K562 (cell line): ENCODE measurements around the gene SLC34A1. TPM values are rescaled to one million over a fixed set of nuclear protein-coding genes. Genes with fewer than 3 reads are reported as not detected.

Experiments
- CBX8 ChIP-seq: fragments of 200-600 bp; sonication (generic); IDR thresholded peaks from 2 replicates; pipeline ENCODE4 v1.6.1; 2012; ENCODE audit warnings: borderline replicate concordance, mixed run types, low read depth, mild to moderate bottlenecking, moderate library complexity, mixed read lengths, low read length, control low read depth, inconsistent platforms; ENCODE audit not compliant: poor library complexity, severe bottlenecking; ENCODE audit errors: extremely low read depth
- CEBPG ChIP-seq, 3 experiments: fragments of 200-800 bp in 1 of 3; sonication (Bioruptor generic) in 1 of 3; sonication (generic) in 1 of 3; formaldehyde crosslinking in 1 of 3; IDR thresholded peaks in 2 of 3; conservative IDR thresholded peaks in 1 of 3; 2 replicates each; pipeline versions ENCODE4 v1.6.1 to v1.8.0; 2016 to 2022; ENCODE audit warnings: missing compliant biosample characterization in 2 of 3, missing genetic modification characterization in 2 of 3, mild to moderate bottlenecking in 1 of 3, missing genetic modification reagents in 1 of 3
- FOSL1 ChIP-seq: fragments of 200-800 bp; sonication (Bioruptor generic); conservative IDR thresholded peaks from 2 replicates; pipeline ENCODE4 v1.6.1; 2016; ENCODE audit warnings: missing genetic modification characterization, missing compliant biosample characterization
- FOXA3 ChIP-seq, 2 experiments: fragments of 450-650 bp in 1 of 2; sonication (generic) in 1 of 2; formaldehyde crosslinking; IDR thresholded peaks in 1 of 2; conservative IDR thresholded peaks in 1 of 2; 2 replicates each; pipeline versions ENCODE4 v1.4.0 to v1.8.0; 2020 to 2022; ENCODE audit warnings: mild to moderate bottlenecking in 2 of 2, missing genetic modification reagents in 1 of 2
- GABPB1 ChIP-seq: sonication (generic); formaldehyde crosslinking; IDR thresholded peaks from 2 replicates; pipeline ENCODE4 v1.8.0; 2022; ENCODE audit warnings: mild to moderate bottlenecking, missing genetic modification reagents
- GATAD2B ChIP-seq: fragments of 450-650 bp; IDR thresholded peaks from 2 replicates; pipeline ENCODE4 v1.6.1; 2017; ENCODE audit warnings: mild to moderate bottlenecking, borderline replicate concordance
- HDAC1 ChIP-seq, 2 experiments: fragments of 450-650 bp; IDR thresholded peaks; 2 replicates each; pipeline ENCODE4 v1.6.1; 2016 to 2017; ENCODE audit warnings: inconsistent platforms in 1 of 2, mild to moderate bottlenecking in 1 of 2, moderate library complexity in 1 of 2
- L3MBTL2 ChIP-seq: fragments of 450-650 bp; IDR thresholded peaks from 2 replicates; pipeline ENCODE4 v1.6.1; 2016; ENCODE audit warnings: mild to moderate bottlenecking, moderate library complexity
- NR4A1 ChIP-seq, 2 experiments: fragments of 250-450 bp in 1 of 2; fragments of 450-650 bp in 1 of 2; sonication (Bioruptor Pico) in 1 of 2; IDR thresholded peaks; 2 replicates each; pipeline versions ENCODE4 v1.4.0 to v1.6.1; 2016 to 2020; ENCODE audit warnings: mild to moderate bottlenecking in 2 of 2, missing compliant biosample characterization in 1 of 2, missing genetic modification characterization in 1 of 2, moderate library complexity in 1 of 2
- PHF8 ChIP-seq: fragments of 200-600 bp; sonication (generic); IDR thresholded peaks from 2 replicates; pipeline ENCODE4 v1.6.1; 2012; ENCODE audit warnings: mixed run types, mild to moderate bottlenecking, inconsistent platforms, low read length, moderate library complexity, borderline replicate concordance
- RB1 ChIP-seq: fragments of 450-650 bp; IDR thresholded peaks from 2 replicates; pipeline ENCODE4 v1.6.1; 2017; ENCODE audit warnings: low read depth, mild to moderate bottlenecking
- SIN3B ChIP-seq: fragments of 450-650 bp; IDR thresholded peaks from 2 replicates; pipeline ENCODE4 v1.6.1; 2017; ENCODE audit warnings: low read depth, mild to moderate bottlenecking, moderate library complexity
- SRSF1 ChIP-seq: fragments of 200-400 bp; formaldehyde crosslinking; IDR thresholded peaks from 2 replicates; pipeline ENCODE4 v1.6.1; 2017; ENCODE audit warnings: mild to moderate bottlenecking, low read depth, low read length, moderate library complexity
- TEAD1 ChIP-seq, 2 experiments: fragments of 450-650 bp in 1 of 2; sonication (generic) in 1 of 2; formaldehyde crosslinking; IDR thresholded peaks; 2 replicates each; pipeline versions ENCODE4 v1.4.0 to v1.8.0; 2020 to 2022; ENCODE audit warnings: mild to moderate bottlenecking in 2 of 2, missing genetic modification reagents in 1 of 2
- U2AF1 ChIP-seq: fragments of 200-400 bp; formaldehyde crosslinking; optimal IDR thresholded peaks from 2 replicates; pipeline ENCODE3; 2017; ENCODE audit warnings: mild to moderate bottlenecking, low read depth, low read length, moderate library complexity
- YY1 ChIP-seq, 3 experiments: IDR thresholded peaks; 2 replicates each; pipeline ENCODE4 v1.6.1; 2011; ENCODE audit warnings: low read length in 2 of 3, mild to moderate bottlenecking in 2 of 3, moderate library complexity in 2 of 3, borderline replicate concordance in 1 of 3, control low read depth in 1 of 3, low read depth in 1 of 3; ENCODE audit not compliant: insufficient read depth in 3 of 3, insufficient replicate concordance in 2 of 3, control insufficient read depth in 1 of 3, insufficient read length in 1 of 3; ENCODE audit errors: extremely low read depth in 1 of 3
- ZKSCAN1 ChIP-seq: fragments of 150-350 bp; IDR thresholded peaks from 2 replicates; pipeline ENCODE4 v1.6.1; 2016; ENCODE audit warnings: low read depth, low read length
- ZNF12 ChIP-seq: sonication (generic); formaldehyde crosslinking; IDR thresholded peaks from 2 replicates; pipeline ENCODE4 v1.4.0; 2020; ENCODE audit warnings: mild to moderate bottlenecking, missing genetic modification reagents
- ZNF146 ChIP-seq: IDR thresholded peaks from one replicate; pipeline ENCODE4 v1.6.1; 2018; ENCODE audit warnings: missing compliant biosample characterization; ENCODE audit not compliant: unreplicated experiment
- ZNF311 ChIP-seq: fragments of 250-450 bp; sonication (Bioruptor Pico); IDR thresholded peaks from 2 replicates; pipeline ENCODE4 v1.4.0; 2020; ENCODE audit warnings: mild to moderate bottlenecking, moderate library complexity
- ZNF695 ChIP-seq: fragments of 450-650 bp; formaldehyde crosslinking; IDR thresholded peaks from 2 replicates; pipeline ENCODE4 v1.4.0; 2020; ENCODE audit warnings: mild to moderate bottlenecking, moderate library complexity
- polyA plus RNA-seq, 8 experiments: library from polyadenylated mRNA; depleted of rRNA in 4 of 8; stranded (reverse) in 5 of 8; unstranded in 3 of 8; fragments of >200 nt; fragmentation: Nextera tagmentation in 2 of 8; fragmentation: Illumina TruSeq in 1 of 8; extraction: Ambion mirVana in 2 of 8; extraction: Trizol in 1 of 8; gene quantifications; 2 replicates each; pipeline versions ENCODE4 v1.2.1 to v1.2.3, GENCODE V29; 2011 to 2014; ENCODE audit warnings: inconsistent platforms in 1 of 8, missing spikeins in 1 of 8
- total RNA-seq, 7 experiments: library from RNA; depleted of rRNA in 6 of 7; stranded (reverse); fragments of >200 nt in 6 of 7; fragmentation: Illumina TruSeq in 2 of 7; extraction: Trizol in 2 of 7; gene quantifications; 2 replicates each; pipeline versions ENCODE4 v1.2.1 to v1.2.3, GENCODE V29; 2011 to 2021; ENCODE audit warnings: low replicate concordance in 1 of 7
- TF ChIP-seq, protein P1 (sequence below): fragments of 450-650 bp; formaldehyde crosslinking; IDR thresholded peaks from 2 replicates; pipeline ENCODE4 v1.4.0; 2020; ENCODE audit warnings: mild to moderate bottlenecking
- TF ChIP-seq, protein P2 (sequence below): sonication (generic); formaldehyde crosslinking; IDR thresholded peaks from 2 replicates; pipeline ENCODE4 v1.8.1; 2023; ENCODE audit warnings: mild to moderate bottlenecking, missing genetic modification reagents

The SLC34A1 gene
- total and polyA plus RNA-seq, 9 of the 15 experiments (the other 6 are each of a cell fraction or from before 2014, with no cell fraction given), result not detected

DNA sequence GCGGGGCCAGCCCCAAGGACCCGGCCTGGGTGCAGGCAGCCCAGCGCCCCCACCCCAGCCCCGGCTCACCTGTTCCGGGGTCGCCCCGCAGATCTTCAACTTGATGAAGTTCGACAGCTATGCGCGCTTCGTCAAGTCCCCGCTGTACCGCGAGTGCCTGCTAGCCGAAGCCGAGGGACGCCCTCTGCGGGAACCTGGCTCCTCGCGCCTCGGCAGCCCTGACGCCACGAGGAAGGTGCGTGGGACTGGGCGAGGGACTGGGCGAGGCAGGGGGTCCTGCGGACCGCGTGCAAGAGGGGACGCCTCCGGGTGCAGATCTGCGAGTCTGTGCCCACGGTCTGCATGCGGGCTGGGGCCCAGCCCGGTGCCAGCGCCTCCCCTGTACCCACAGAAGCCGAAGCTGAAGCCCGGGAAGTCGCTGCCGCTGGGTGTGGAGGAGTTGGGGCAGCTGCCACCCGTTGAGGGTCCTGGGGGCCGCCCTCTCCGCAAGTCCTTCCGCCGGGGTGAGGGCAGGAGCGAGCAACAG is 16.8 kb upstream of the SLC34A1 start (continued):
- TF ChIP-seq CBX8 (no peak), CEBPG (CRISPR knock-in tag; IDR thresholded peaks at IDR 0.05) (no peak), CEBPG (tag; conservative IDR thresholded peaks at IDR 0.05 in 1 of 2, IDR thresholded peaks at IDR 0.05 in 1 of 2) (no peak), SIN3B (no peak), TEAD1 (CRISPR knock-in tag; IDR thresholded peaks at IDR 0.05) (peak in 1 of 2 experiments; percentile 83; a peak in 1 of 4 replicates), FOXA3 (CRISPR knock-in tag; conservative IDR thresholded peaks at IDR 0.05 in 1 of 2, IDR thresholded peaks at IDR 0.05 in 1 of 2) (peak in 1 of 2 experiments; percentile 63; a peak in 2 of 4 replicates), ZNF311 (CRISPR knock-in tag) (0 out of 2 replicates have a peak, but pooled peaks have one; percentile 56), PHF8 (peak; percentile 59; the same call in 1 of the 2 replicates), SRSF1 (no peak), NR4A1 (CRISPR knock-in tag; IDR thresholded peaks at IDR 0.05) (no peak), NR4A1 (tag; IDR thresholded peaks at IDR 0.05) (peak; percentile 72; the same call in 1 of the 2 replicates), U2AF1 (no peak), RB1 (peak; percentile 61; the same call in 1 of the 2 replicates), ZNF146 (CRISPR knock-in tag) (peak; percentile 4), ZNF695 (CRISPR knock-in tag) (peak; percentile 86; the same call in 1 of the 2 replicates), HDAC1 (IDR thresholded peaks at IDR 0.05) (peak in 1 of 2 experiments; percentile 53; a peak in 1 of 4 replicates), GATAD2B (peak; percentile 11; the same call in 1 of the 2 replicates), FOSL1 (tag) (no peak), L3MBTL2 (peak; percentile 100), ZNF12 (CRISPR knock-in tag) (peak; percentile 69; the same call in 1 of the 2 replicates), YY1 (IDR thresholded peaks at IDR 0.05; ENCODE audit: borderline replicate concordance in 1 of 3, control insufficient read depth in 1 of 3, extremely low read depth in 1 of 3, insufficient read depth in 3 of 3, insufficient read length in 1 of 3, insufficient replicate concordance in 2 of 3, low read depth in 1 of 3, low read length in 2 of 3) (peak in 1 of 3 experiments; percentile 4), GABPB1 (CRISPR knock-in tag) (peak; percentile 56), ZKSCAN1 (peak; percentile 26; the same call in 1 of the 2 replicates)
- TF ChIP-seq, protein P1, sequence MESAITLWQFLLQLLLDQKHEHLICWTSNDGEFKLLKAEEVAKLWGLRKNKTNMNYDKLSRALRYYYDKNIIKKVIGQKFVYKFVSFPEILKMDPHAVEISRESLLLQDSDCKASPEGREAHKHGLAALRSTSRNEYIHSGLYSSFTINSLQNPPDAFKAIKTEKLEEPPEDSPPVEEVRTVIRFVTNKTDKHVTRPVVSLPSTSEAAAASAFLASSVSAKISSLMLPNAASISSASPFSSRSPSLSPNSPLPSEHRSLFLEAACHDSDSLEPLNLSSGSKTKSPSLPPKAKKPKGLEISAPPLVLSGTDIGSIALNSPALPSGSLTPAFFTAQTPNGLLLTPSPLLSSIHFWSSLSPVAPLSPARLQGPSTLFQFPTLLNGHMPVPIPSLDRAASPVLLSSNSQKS (CRISPR knock-in tag), result no peak
- TF ChIP-seq, protein P2, sequence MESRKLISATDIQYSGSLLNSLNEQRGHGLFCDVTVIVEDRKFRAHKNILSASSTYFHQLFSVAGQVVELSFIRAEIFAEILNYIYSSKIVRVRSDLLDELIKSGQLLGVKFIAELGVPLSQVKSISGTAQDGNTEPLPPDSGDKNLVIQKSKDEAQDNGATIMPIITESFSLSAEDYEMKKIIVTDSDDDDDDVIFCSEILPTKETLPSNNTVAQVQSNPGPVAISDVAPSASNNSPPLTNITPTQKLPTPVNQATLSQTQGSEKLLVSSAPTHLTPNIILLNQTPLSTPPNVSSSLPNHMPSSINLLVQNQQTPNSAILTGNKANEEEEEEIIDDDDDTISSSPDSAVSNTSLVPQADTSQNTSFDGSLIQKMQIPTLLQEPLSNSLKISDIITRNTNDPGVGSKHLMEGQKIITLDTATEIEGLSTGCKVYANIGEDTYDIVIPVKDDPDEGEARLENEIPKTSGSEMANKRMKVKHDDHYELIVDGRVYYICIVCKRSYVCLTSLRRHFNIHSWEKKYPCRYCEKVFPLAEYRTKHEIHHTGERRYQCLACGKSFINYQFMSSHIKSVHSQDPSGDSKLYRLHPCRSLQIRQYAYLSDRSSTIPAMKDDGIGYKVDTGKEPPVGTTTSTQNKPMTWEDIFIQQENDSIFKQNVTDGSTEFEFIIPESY (CRISPR knock-in tag), result 0 out of 2 replicates have a peak, but pooled peaks have one; percentile 13
